ENCODE measurements around the gene C2orf42. TPM values are rescaled to one million over a fixed set of nuclear protein-coding genes. Genes with fewer than 3 reads are reported as not detected.
"Not testable (repeated sequence)": the region's sequence is repeated elsewhere in the genome, so short reads cannot be mapped to it uniquely, and the experiment has no call there.

C2orf42 gene
- total RNA-seq, 1 experiment from 2014 or later: 16.7 TPM

GRCh38 chr2:70199320-70199864 lies 8.6 kb upstream of the C2orf42 start:
- no peaks in the 10 kb centered on the region for H3K4me1 ChIP-seq
- H3K36me3 ChIP-seq: no peaks in the 10 kb centered on the region
- DNase-seq: no peak
- no peaks in the 10 kb centered on the region for H3K27me3 ChIP-seq
- no peaks in the 10 kb centered on the region for H3K9me3 ChIP-seq (replicated peaks)
- H3K4me3 ChIP-seq: no peak overlapping the region
- H3K27ac ChIP-seq: no peak overlapping the region

GRCh38 chr2:70192516-70192915 lies 1.7 kb upstream of the C2orf42 start:
- no peak for DNase-seq

GRCh38 chr2:70191244-70191735 lies 471 bp upstream of the C2orf42 start:
- Histone ChIP-seq H3K36me3 (no peaks in the 10 kb centered on the region; the same call in 1 of the 2 replicates), H3K9me3 (replicated peaks) (no peaks in the 10 kb centered on the region), H3K27me3 (no peaks in the 10 kb centered on the region), H3K4me1 (no peaks in the 10 kb centered on the region), H3K4me3 (peak overlapping the region; percentile 78), H3K27ac (no peak overlapping the region; the same call in 1 of the 2 replicates)
- DNase-seq: no peak

More at GRCh38 chr2:70192516-70192915, 1.7 kb upstream of the C2orf42 start:
- H3K9me3 ChIP-seq (replicated peaks): no peaks in the 10 kb centered on the region
- no peaks in the 10 kb centered on the region; the same call in 1 of the 2 replicates for H3K36me3 ChIP-seq
- H3K4me1 ChIP-seq: no peaks in the 10 kb centered on the region
- H3K4me3 ChIP-seq: no peak overlapping the region
- H3K27ac ChIP-seq: no peak overlapping the region
- H3K27me3 ChIP-seq: no peaks in the 10 kb centered on the region

- Histone ChIP-seq H3K4me3 (no peak overlapping the region), H3K27me3 (no peaks in the 10 kb centered on the region), H3K36me3 (no peaks in the 10 kb centered on the region; the same call in 1 of the 2 replicates), H3K9me3 (replicated peaks) (no peaks in the 10 kb centered on the region), H3K27ac (no peak overlapping the region), H3K4me1 (no peaks in the 10 kb centered on the region)
- no peak for DNase-seq
These were observed 2.4 kb downstream of the C2orf42 start for GRCh38 chr2:70188460-70188859.

- not testable (repeated sequence) for H3K27ac ChIP-seq; H3K4me3 ChIP-seq; H3K4me1 ChIP-seq; H3K36me3 ChIP-seq; H3K9me3 ChIP-seq (replicated peaks); H3K27me3 ChIP-seq; DNase-seq
These were observed 3.6 kb downstream of the C2orf42 start for GRCh38 chr2:70187170-70187569.

- Histone ChIP-seq H3K27me3 (no peaks in the 10 kb centered on the region), H3K4me1 (no peaks in the 10 kb centered on the region), H3K27ac (no peak overlapping the region), H3K36me3 (peaks cover 23% of the 10 kb centered on the region), H3K4me3 (no peak overlapping the region), H3K9me3 (replicated peaks) (no peaks in the 10 kb centered on the region)
- no peak for DNase-seq
These were observed 8.1 kb downstream of the C2orf42 start for GRCh38 chr2:70182689-70183088.

GRCh38 chr2:70181363-70181956 lies 9.4 kb downstream of the C2orf42 start:
- Histone ChIP-seq H3K36me3 (peaks cover 26% of the 10 kb centered on the region), H3K27ac (no peak overlapping the region), H3K27me3 (no peaks in the 10 kb centered on the region), H3K4me3 (no peak overlapping the region), H3K9me3 (replicated peaks) (no peaks in the 10 kb centered on the region), H3K4me1 (no peaks in the 10 kb centered on the region)
- DNase-seq: no peak

GRCh38 chr2:70173520-70173919 lies 17.3 kb downstream of the C2orf42 start:
- Histone ChIP-seq H3K4me3 (no peak overlapping the region), H3K36me3 (peaks cover 31% of the 10 kb centered on the region), H3K27me3 (no peaks in the 10 kb centered on the region), H3K9me3 (replicated peaks) (no peaks in the 10 kb centered on the region), H3K4me1 (peaks cover 9% of the 10 kb centered on the region), H3K27ac (no peak overlapping the region)
- DNase-seq: no peak

- not testable (repeated sequence) for H3K27me3 ChIP-seq; H3K4me3 ChIP-seq; H3K27ac ChIP-seq; DNase-seq; H3K9me3 ChIP-seq (replicated peaks); H3K4me1 ChIP-seq
- peaks cover 34% of the 10 kb centered on the region for H3K36me3 ChIP-seq
These were observed 21.1 kb downstream of the C2orf42 start for GRCh38 chr2:70169654-70170245.

- H3K36me3 ChIP-seq: peaks cover 38% of the 10 kb centered on the region
- no peak overlapping the region for H3K27ac ChIP-seq
- no peaks in the 10 kb centered on the region for H3K27me3 ChIP-seq
- no peak overlapping the region for H3K4me3 ChIP-seq
- no peaks in the 10 kb centered on the region for H3K9me3 ChIP-seq (replicated peaks)
- no peak for DNase-seq
- no peaks in the 10 kb centered on the region for H3K4me1 ChIP-seq
These were observed 29.7 kb downstream of the C2orf42 start for GRCh38 chr2:70161069-70161534.

- H3K4me1 ChIP-seq: no peaks in the 10 kb centered on the region
- no peak overlapping the region for H3K27ac ChIP-seq
- H3K36me3 ChIP-seq: peaks cover 37% of the 10 kb centered on the region
- H3K27me3 ChIP-seq: no peaks in the 10 kb centered on the region
- H3K4me3 ChIP-seq: no peak overlapping the region
- no peaks in the 10 kb centered on the region for H3K9me3 ChIP-seq (replicated peaks)
- DNase-seq: no peak
These were observed 30.3 kb downstream of the C2orf42 start for GRCh38 chr2:70160545-70160944.

GRCh38 chr2:70149130-70149686 lies 41.6 kb downstream of the C2orf42 start:
- H3K27ac ChIP-seq; H3K27me3 ChIP-seq; H3K9me3 ChIP-seq (replicated peaks); H3K4me1 ChIP-seq; DNase-seq; H3K4me3 ChIP-seq; H3K36me3 ChIP-seq: not testable (repeated sequence)

- not testable (repeated sequence) for H3K27ac ChIP-seq; H3K4me1 ChIP-seq; DNase-seq; H3K27me3 ChIP-seq; H3K36me3 ChIP-seq; H3K9me3 ChIP-seq (replicated peaks); H3K4me3 ChIP-seq
These were observed 42.5 kb downstream of the C2orf42 start for GRCh38 chr2:70148211-70148760.

- no peaks in the 10 kb centered on the region for H3K27me3 ChIP-seq
- no peaks in the 10 kb centered on the region for H3K9me3 ChIP-seq (replicated peaks)
- no peak overlapping the region for H3K4me3 ChIP-seq
- H3K4me1 ChIP-seq: peaks cover 11% of the 10 kb centered on the region
- H3K36me3 ChIP-seq: peaks cover 6% of the 10 kb centered on the region; the same call in 1 of the 2 replicates
- no peak for DNase-seq
- no peak overlapping the region for H3K27ac ChIP-seq
These were observed 44.7 kb downstream of the C2orf42 start for GRCh38 chr2:70145851-70146739.
